ENCODE data around the gene PTPRA. TPM values are rescaled to one million over a fixed set of nuclear protein-coding genes. Genes with fewer than 3 reads are reported as not detected.

PTPRA gene
- total and polyA plus RNA-seq, 2 donors (not counting 1 experiment from before 2014, with no cell fraction given) = 32.1 to 64.2 TPM

- TF ChIP-seq EZH2 (IDR thresholded peaks at IDR 0.05; ENCODE audit: borderline replicate concordance, insufficient read depth, low read depth, low read length, poor library complexity, severe bottlenecking) (no peak), CTCF (IDR thresholded peaks at IDR 0.05) (no peak)
- peaks cover 0 to 37% (median 22%) of the 10 kb centered on the region in 4 experiments for H3K27me3 ChIP-seq (replicated peaks in 1 of 4; ENCODE audit: control extremely low read depth in 1 of 4, control insufficient read depth in 3 of 4, insufficient read depth in 4 of 4, low read length in 3 of 4)
- ChIA-PET POLR2A (no interaction called here), CTCF (interaction anchor here (1.0 to 1.7 kb wide), 4 partner anchors 10 to 35 kb away, joined by 3 to 7 read pairs (median 4); no protein-coding TSS in a partner anchor)
- Mint-ChIP-seq H3K4me3 (no peak overlapping the region), H3K4me1 (peaks cover 23% of the 10 kb centered on the region), H3K27ac (no peak overlapping the region), H3K9me3 (ENCODE audit: insufficient read depth) (no peaks in the 10 kb centered on the region), H3K27me3 (peaks cover 41% of the 10 kb centered on the region)
- H3K27ac ChIP-seq (ENCODE audit: low read length in 2 of 2) = no peak overlapping the region
- no peak overlapping the region for H3K9ac ChIP-seq (ENCODE audit: low read length)
- H3K4me2 ChIP-seq (replicated peaks; ENCODE audit: low read depth, low read length, poor library complexity, severe bottlenecking) = no peak overlapping the region
- H3K9me3 ChIP-seq (ENCODE audit: control extremely low read depth in 1 of 3, control insufficient read depth in 2 of 3, insufficient read depth in 1 of 3, low read length in 2 of 3) = peaks cover 0 to 17% (median 0%) of the 10 kb centered on the region in 3 donors
- ATAC-seq (ENCODE audit: low read depth) (no peak), DNase-seq (no peak)
- no peaks in the 10 kb centered on the region for H4K20me1 ChIP-seq (ENCODE audit: control insufficient read depth, insufficient read depth, low read length, poor library complexity, severe bottlenecking)
- no peak overlapping the region for H3K4me3 ChIP-seq (ENCODE audit: control extremely low read depth in 1 of 5, extremely low read depth in 1 of 5, insufficient read depth in 1 of 5, low read depth in 2 of 5, low read length in 4 of 5)
- no peaks in the 10 kb centered on the region for H3K36me3 ChIP-seq (replicated peaks in 1 of 2; ENCODE audit: control extremely low read depth in 1 of 2, control insufficient read depth in 1 of 2, extremely low read depth in 1 of 2, insufficient read depth in 2 of 2, low read length in 1 of 2)
- peaks cover 20 to 21% of the 10 kb centered on the region in 2 donors for H3K4me1 ChIP-seq (ENCODE audit: control insufficient read depth in 2 of 2, insufficient read depth in 2 of 2, low read length in 2 of 2)
- no peaks in the 10 kb centered on the region for H3K79me2 ChIP-seq (ENCODE audit: control insufficient read depth, insufficient read depth, low read length)
- intact Hi-C loops (cut with micrococcal nuclease) = no loop called here
- no peak overlapping the region for H2AFZ ChIP-seq (ENCODE audit: insufficient read depth, low read depth, low read length, poor library complexity, severe bottlenecking)
- WGBS (ENCODE audit: insufficient coverage) = 94% methylated on average over 5 of the region's 7 CpGs
These were observed 214.8 kb downstream of the PTPRA start for GRCh38 chr20:3088031-3088430.

Other genes starting within 250 kb of the PTPRA start
- gene NOP56, start 220.8 kb upstream of the PTPRA start, total RNA-seq = 229 and 247 TPM in 2 replicates
- gene NOP56, start 220.8 kb upstream of the PTPRA start, polyA plus RNA-seq = 212 and 300 TPM in 2 replicates
- gene IDH3B, start 209.3 kb upstream of the PTPRA start, total RNA-seq = 126 and 131 TPM in 2 replicates
- gene IDH3B, start 209.3 kb upstream of the PTPRA start, polyA plus RNA-seq = 225 and 299 TPM in 2 replicates
- 4.7 and 5.0 TPM in 2 replicates for gene EBF4, start 180.7 kb upstream of the PTPRA start, total RNA-seq
- 0.81 and 1.4 TPM in 2 replicates for gene EBF4, start 180.7 kb upstream of the PTPRA start, polyA plus RNA-seq
- gene CPXM1, start 72.9 kb upstream of the PTPRA start, total RNA-seq = 1.6 and 1.9 TPM in 2 replicates
- 0.21 and 2.0 TPM in 2 replicates for gene CPXM1, start 72.9 kb upstream of the PTPRA start, polyA plus RNA-seq
- gene C20orf141, start 58.5 kb upstream of the PTPRA start, total RNA-seq = not detected in 2 replicates
- not detected in 2 replicates for gene C20orf141, start 58.5 kb upstream of the PTPRA start, polyA plus RNA-seq
- gene TMEM239, start 57.1 kb upstream of the PTPRA start, total RNA-seq = not detected in 2 replicates
- not detected in 2 replicates for gene TMEM239, start 57.1 kb upstream of the PTPRA start, polyA plus RNA-seq
- 83.5 and 96.8 TPM in 2 replicates for gene PCED1A, start 32.8 kb upstream of the PTPRA start, total RNA-seq
- gene PCED1A, start 32.8 kb upstream of the PTPRA start, polyA plus RNA-seq = 147 and 176 TPM in 2 replicates
- 59.5 and 63.0 TPM in 2 replicates for gene VPS16, start 32.7 kb upstream of the PTPRA start, total RNA-seq
- 68.2 and 74.5 TPM in 2 replicates for gene VPS16, start 32.7 kb upstream of the PTPRA start, polyA plus RNA-seq
- gene GNRH2, start 170.1 kb downstream of the PTPRA start, total RNA-seq = 2.5 and 2.7 TPM in 2 replicates
- gene GNRH2, start 170.1 kb downstream of the PTPRA start, polyA plus RNA-seq = not detected in 2 replicates
- gene MRPS26, start 172.6 kb downstream of the PTPRA start, total RNA-seq = 33.3 and 35.9 TPM in 2 replicates
- gene MRPS26, start 172.6 kb downstream of the PTPRA start, polyA plus RNA-seq = 27.3 and 37.5 TPM in 2 replicates
- gene OXT, start 198.1 kb downstream of the PTPRA start, total RNA-seq = 1.4 and 1.7 TPM in 2 replicates
- 1.0 TPM in 1 of 2 replicates, not detected in the other for gene OXT, start 198.1 kb downstream of the PTPRA start, polyA plus RNA-seq
- 4.5 and 7.0 TPM in 2 replicates for gene AVP, start 211.2 kb downstream of the PTPRA start, total RNA-seq
- gene AVP, start 211.2 kb downstream of the PTPRA start, polyA plus RNA-seq = not detected in 2 replicates